KMS-11 (cell line): ENCODE measurements around the gene WNT10A.

ENCODE experiments used
- H2AFZ ChIP-seq: fragments of 200-600 bp; sonication (generic); 2 replicates; pipeline ENCODE4 v1.6.1; 2016; ENCODE audit warnings: antibody characterized with exemption, mixed run types, low read depth
- H3K27ac ChIP-seq: fragments of 200-600 bp; sonication (generic); 2 replicates; pipeline ENCODE4 v1.6.1; 2016; ENCODE audit warnings: mild to moderate bottlenecking, mixed run types
- H3K27me3 ChIP-seq: fragments of 200-600 bp; sonication (generic); 2 replicates; pipeline ENCODE4 v1.6.1; 2017; ENCODE audit warnings: mild to moderate bottlenecking, low read depth, mixed run types, moderate library complexity; ENCODE audit not compliant: insufficient read depth
- H3K36me3 ChIP-seq: fragments of 200-600 bp; sonication (generic); 2 replicates; pipeline ENCODE4 v1.6.1; 2017; ENCODE audit warnings: mild to moderate bottlenecking, mixed run types; ENCODE audit not compliant: insufficient read depth
- H3K4me1 ChIP-seq: fragments of 200-600 bp; sonication (generic); 2 replicates; pipeline ENCODE4 v1.6.1; 2016; ENCODE audit warnings: mild to moderate bottlenecking, low read depth, mixed run types; ENCODE audit not compliant: poor library complexity, severe bottlenecking
- H3K4me2 ChIP-seq: fragments of 200-600 bp; sonication (generic); 2 replicates; pipeline ENCODE4 v1.7.0; 2016; ENCODE audit warnings: mild to moderate bottlenecking, mixed run types
- H3K4me3 ChIP-seq: fragments of 200-600 bp; sonication (generic); IDR thresholded peaks from 2 replicates; pipeline ENCODE4 v1.6.1; 2017; ENCODE audit warnings: low read depth, low read length, mixed read lengths; ENCODE audit not compliant: insufficient read depth
- H3K79me2 ChIP-seq: fragments of 200-600 bp; sonication (generic); 2 replicates; pipeline ENCODE4 v1.6.1; 2016; ENCODE audit warnings: low read depth, mixed run types; ENCODE audit not compliant: insufficient read depth
- H3K9ac ChIP-seq: fragments of 200-600 bp; sonication (generic); 2 replicates; pipeline ENCODE4 v1.6.1; 2016; ENCODE audit warnings: mild to moderate bottlenecking, mixed run types
- H4K20me1 ChIP-seq: fragments of 200-600 bp; sonication (generic); 2 replicates; pipeline ENCODE4 v1.6.1; 2016; ENCODE audit warnings: mild to moderate bottlenecking, mixed run types; ENCODE audit not compliant: insufficient read depth
- TF ChIP-seq, protein P1 (sequence below): fragments of 200-600 bp; sonication (generic); conservative IDR thresholded peaks from 2 replicates; pipeline ENCODE4 v1.6.1; 2017; ENCODE audit warnings: low read depth, mild to moderate bottlenecking, antibody characterized with exemption, low read length, moderate library complexity, mixed read lengths

WNT10A gene

DNA sequence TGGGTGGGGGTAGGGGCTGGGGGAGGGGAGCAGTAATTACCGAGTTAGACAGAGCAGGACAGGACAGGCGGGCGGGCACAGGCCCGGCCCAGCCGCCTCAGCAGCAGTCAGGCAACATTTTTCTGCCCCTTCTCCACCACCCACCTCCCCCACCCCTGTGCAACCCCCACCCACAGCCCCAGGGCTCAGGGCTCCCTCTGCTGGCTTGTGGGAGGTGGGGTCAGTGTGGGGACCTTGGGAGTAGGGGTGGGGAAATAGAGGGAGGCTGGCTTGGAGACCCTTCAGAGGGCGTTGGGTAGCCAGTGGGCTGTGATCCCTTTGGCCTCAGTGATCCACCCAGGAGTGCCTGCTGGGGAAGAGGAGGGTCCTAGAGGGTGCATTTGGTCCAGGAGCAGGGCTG lies 14.7 kb upstream of the WNT10A start:
- Histone ChIP-seq H2AFZ (no peak overlapping the region), H4K20me1 (no peaks in the 10 kb centered on the region), H3K4me1 (no peaks in the 10 kb centered on the region), H3K27me3 (peaks cover 11% of the 10 kb centered on the region; the same call in 1 of the 2 replicates), H3K4me3 (no peak overlapping the region), H3K79me2 (no peaks in the 10 kb centered on the region), H3K9ac (no peak overlapping the region), H3K27ac (no peak overlapping the region), H3K36me3 (no peaks in the 10 kb centered on the region), H3K4me2 (no peak overlapping the region)
- TF ChIP-seq, protein P1, sequence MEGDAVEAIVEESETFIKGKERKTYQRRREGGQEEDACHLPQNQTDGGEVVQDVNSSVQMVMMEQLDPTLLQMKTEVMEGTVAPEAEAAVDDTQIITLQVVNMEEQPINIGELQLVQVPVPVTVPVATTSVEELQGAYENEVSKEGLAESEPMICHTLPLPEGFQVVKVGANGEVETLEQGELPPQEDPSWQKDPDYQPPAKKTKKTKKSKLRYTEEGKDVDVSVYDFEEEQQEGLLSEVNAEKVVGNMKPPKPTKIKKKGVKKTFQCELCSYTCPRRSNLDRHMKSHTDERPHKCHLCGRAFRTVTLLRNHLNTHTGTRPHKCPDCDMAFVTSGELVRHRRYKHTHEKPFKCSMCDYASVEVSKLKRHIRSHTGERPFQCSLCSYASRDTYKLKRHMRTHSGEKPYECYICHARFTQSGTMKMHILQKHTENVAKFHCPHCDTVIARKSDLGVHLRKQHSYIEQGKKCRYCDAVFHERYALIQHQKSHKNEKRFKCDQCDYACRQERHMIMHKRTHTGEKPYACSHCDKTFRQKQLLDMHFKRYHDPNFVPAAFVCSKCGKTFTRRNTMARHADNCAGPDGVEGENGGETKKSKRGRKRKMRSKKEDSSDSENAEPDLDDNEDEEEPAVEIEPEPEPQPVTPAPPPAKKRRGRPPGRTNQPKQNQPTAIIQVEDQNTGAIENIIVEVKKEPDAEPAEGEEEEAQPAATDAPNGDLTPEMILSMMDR: no peak

DNA sequence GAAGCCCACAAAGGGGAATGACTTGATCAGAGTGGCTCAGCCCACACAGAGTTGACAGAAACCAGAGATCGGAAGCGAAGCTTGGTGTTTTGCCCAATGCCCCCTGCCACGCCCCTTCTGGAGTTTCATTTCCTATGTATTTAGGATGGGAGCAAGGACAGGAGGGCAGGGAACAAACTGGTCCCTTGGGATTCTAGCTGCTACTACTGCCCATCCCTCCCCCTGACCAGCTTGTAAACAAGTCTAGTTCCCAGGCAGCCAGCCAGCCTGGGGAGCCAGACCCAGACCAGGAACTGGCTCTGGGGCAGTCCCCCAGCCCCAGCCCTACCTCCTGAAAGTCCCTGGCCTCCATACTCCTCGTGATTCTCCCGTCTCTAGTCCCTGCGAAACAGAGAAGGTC lies 12.8 kb upstream of the WNT10A start:
- no peak overlapping the region for H3K27ac ChIP-seq
- H3K27me3 ChIP-seq: peaks cover 3% of the 10 kb centered on the region; the same call in 1 of the 2 replicates
- TF ChIP-seq, protein P1: no peak
- no peaks in the 10 kb centered on the region for H3K36me3 ChIP-seq
- no peaks in the 10 kb centered on the region for H4K20me1 ChIP-seq
- no peak overlapping the region for H3K9ac ChIP-seq
- no peak overlapping the region for H3K4me3 ChIP-seq
- H2AFZ ChIP-seq: no peak overlapping the region
- H3K4me1 ChIP-seq: no peaks in the 10 kb centered on the region
- H3K4me2 ChIP-seq: no peak overlapping the region
- H3K79me2 ChIP-seq: no peaks in the 10 kb centered on the region

DNA sequence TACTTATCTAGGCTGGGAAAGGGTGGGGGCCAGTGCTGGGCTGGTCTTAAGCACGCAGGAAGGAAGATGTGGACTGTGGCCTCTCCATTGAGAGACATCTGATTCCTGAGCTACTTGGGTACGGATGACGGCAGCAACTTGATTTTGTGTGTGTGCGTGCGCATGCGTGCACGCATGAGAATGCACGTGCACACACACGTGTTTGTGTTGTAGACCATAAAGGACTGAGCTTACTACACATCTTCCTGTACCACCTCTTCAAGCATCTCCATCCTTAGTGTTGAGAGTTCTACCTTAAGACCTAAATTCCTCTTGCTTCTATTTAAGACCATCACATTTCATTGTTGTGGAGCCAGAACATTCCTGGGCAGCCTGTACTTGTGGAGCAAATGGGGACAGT lies 11.6 kb upstream of the WNT10A start:
- Histone ChIP-seq H3K27ac (no peak overlapping the region), H2AFZ (no peak overlapping the region), H3K4me3 (no peak overlapping the region), H4K20me1 (no peaks in the 10 kb centered on the region), H3K79me2 (no peaks in the 10 kb centered on the region), H3K36me3 (no peaks in the 10 kb centered on the region), H3K4me1 (no peaks in the 10 kb centered on the region), H3K9ac (no peak overlapping the region), H3K4me2 (no peak overlapping the region), H3K27me3 (peaks cover 3% of the 10 kb centered on the region; the same call in 1 of the 2 replicates)
- TF ChIP-seq, protein P1: no peak

DNA sequence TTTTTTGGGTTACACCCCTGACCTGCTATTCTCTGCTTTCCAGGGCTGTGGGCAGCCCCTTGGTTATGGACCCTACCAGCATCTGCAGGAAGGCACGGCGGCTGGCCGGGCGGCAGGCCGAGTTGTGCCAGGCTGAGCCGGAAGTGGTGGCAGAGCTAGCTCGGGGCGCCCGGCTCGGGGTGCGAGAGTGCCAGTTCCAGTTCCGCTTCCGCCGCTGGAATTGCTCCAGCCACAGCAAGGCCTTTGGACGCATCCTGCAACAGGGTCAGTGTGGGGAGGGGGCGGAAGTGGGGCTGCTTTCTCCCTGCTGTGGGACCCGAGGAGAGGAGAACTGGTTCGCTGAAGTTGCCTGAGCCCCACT lies 9.7 kb upstream of the WNT10A start:
- H2AFZ ChIP-seq: no peak overlapping the region
- H4K20me1 ChIP-seq: no peaks in the 10 kb centered on the region
- no peak overlapping the region for H3K27ac ChIP-seq
- H3K4me3 ChIP-seq: no peak overlapping the region
- no peak overlapping the region for H3K9ac ChIP-seq
- no peak overlapping the region for H3K4me2 ChIP-seq
- TF ChIP-seq, protein P1: no peak
- no peaks in the 10 kb centered on the region for H3K79me2 ChIP-seq
- H3K4me1 ChIP-seq: no peaks in the 10 kb centered on the region
- H3K36me3 ChIP-seq: no peaks in the 10 kb centered on the region
- H3K27me3 ChIP-seq: no peaks in the 10 kb centered on the region
